Activated CD8-positive, alpha-beta T cell treated with anti-CD3 and anti-CD28 coated beads, Interleukin-2, amount 10 ng/mL, durations not matched to agents 7 days and 5 days (primary cell): ENCODE data around the gene ALG11. TPM values are rescaled to one million over a fixed set of nuclear protein-coding genes. Genes with fewer than 3 reads are reported as not detected.
A peak's percentile ranks its signal among the peaks of the same experiment; 100 is the strongest.
"Not testable (repeated sequence)": the region's sequence is repeated elsewhere in the genome, so short reads cannot be mapped to it uniquely, and the experiment has no call there.

Experiments
- ATAC-seq: fragments of 150-1000 bp; cut with Tn5 transposase; one replicate; pipeline ENCODE4 v1.10.0; 2021; ENCODE audit warnings: moderate library complexity
- CTCF ChIA-PET: fragments of 350-600 bp; sonication (Branson Sonifier 250); formaldehyde crosslinking; loops from one replicate; lab custom pipeline; 2021; ENCODE audit warnings: antibody characterized with exemption; lab: Charles Lee
- POLR2A ChIA-PET: fragments of 350-600 bp; sonication (Branson Sonifier 250); formaldehyde crosslinking; loops from one replicate; lab custom pipeline; 2021; ENCODE audit warnings: antibody characterized with exemption; lab: Charles Lee
- DNase-seq: peaks from one replicate; pipeline ENCODE4 v3.0.0-alpha.2; 2020
- H3K27ac Mint-ChIP-seq: one replicate; pipeline ENCODE4 v1.8.0; 2021; ENCODE audit warnings: mild to moderate bottlenecking, mixed read lengths
- H3K27me3 Mint-ChIP-seq: one replicate; pipeline ENCODE4 v1.8.0; 2021; ENCODE audit warnings: low read depth, mixed read lengths
- H3K36me3 Mint-ChIP-seq: one replicate; pipeline ENCODE4 v1.8.0; 2021; ENCODE audit warnings: low read depth, mixed read lengths
- H3K4me1 Mint-ChIP-seq: one replicate; pipeline ENCODE4 v1.8.0; 2021; ENCODE audit warnings: low read depth, mixed read lengths
- H3K4me3 Mint-ChIP-seq: one replicate; pipeline ENCODE4 v1.8.0; 2021; ENCODE audit warnings: mild to moderate bottlenecking, mixed read lengths
- H3K9me3 Mint-ChIP-seq: one replicate; pipeline ENCODE4 v1.8.0; 2022; ENCODE audit warnings: mixed read lengths; ENCODE audit not compliant: insufficient read depth
- total RNA-seq, 2 experiments: library from RNA; stranded (reverse); gene quantifications; one replicate each; pipeline ENCODE4 v1.2.3, GENCODE V29; 2021

Gene ALG11
- total RNA-seq, 2 experiments from 2014 or later = 22.9 to 28.3 TPM

DNA sequence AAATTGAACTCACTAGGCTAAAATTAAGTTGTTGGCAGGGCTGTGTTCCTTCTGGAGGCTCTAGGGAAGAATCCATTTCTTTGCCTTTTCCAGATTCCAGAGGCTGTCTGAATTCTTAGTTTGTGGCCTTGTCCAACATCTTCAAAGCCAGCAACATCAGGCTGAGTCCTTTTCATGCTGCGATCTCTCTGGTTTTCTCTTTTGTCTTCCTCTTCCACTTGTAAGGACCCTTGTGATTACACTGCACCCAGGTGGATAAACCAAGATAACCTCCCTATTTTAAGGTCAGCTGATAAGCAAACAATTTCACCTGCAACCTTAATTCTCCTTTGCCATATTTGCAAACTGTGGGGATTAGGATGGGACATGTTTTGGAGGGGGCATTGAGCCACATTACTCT lies 23.8 kb downstream of the ALG11 start:
- no peaks in the 10 kb centered on the region for H3K4me1 Mint-ChIP-seq
- POLR2A ChIA-PET = no interaction called here

DNA sequence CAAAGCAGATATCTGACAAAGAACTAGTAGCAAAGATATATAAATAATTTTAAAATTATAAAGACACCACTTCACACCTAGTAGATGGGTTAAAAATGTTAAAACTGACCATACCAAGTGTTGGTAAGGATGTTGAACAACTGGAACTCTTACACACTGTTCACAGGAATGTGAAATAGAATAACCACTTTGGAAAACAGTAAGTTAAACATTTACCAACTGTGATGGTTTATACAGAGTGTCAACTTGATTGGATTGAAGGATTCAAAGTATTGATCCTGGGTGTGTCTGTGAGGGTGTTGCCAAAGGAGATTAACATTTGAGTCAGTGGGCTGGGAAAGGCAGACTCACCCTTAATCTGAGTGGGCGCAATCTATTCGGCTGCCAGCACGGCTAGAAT lies 31.5 kb downstream of the ALG11 start:
- Mint-ChIP-seq H3K9me3 (peaks cover 10% of the 10 kb centered on the region), H3K27me3 (peaks cover 2% of the 10 kb centered on the region), H3K4me1 (no peaks in the 10 kb centered on the region), H3K27ac (no peak overlapping the region), H3K36me3 (peaks cover 2% of the 10 kb centered on the region), H3K4me3 (no peak overlapping the region)
- no peak for DNase-seq
- no peak for ATAC-seq
- POLR2A ChIA-PET = no interaction called here
- CTCF ChIA-PET = no interaction called here

More for the DNA sequence above, 23.8 kb downstream of the ALG11 start:
- H3K9me3 Mint-ChIP-seq = peaks cover 5% of the 10 kb centered on the region
- no peaks in the 10 kb centered on the region for H3K27me3 Mint-ChIP-seq
- CTCF ChIA-PET = no interaction called here
- no peak overlapping the region for H3K4me3 Mint-ChIP-seq
- DNase-seq (no peak), ATAC-seq (no peak)
- no peak overlapping the region for H3K27ac Mint-ChIP-seq
- peaks cover 2% of the 10 kb centered on the region for H3K36me3 Mint-ChIP-seq

DNA sequence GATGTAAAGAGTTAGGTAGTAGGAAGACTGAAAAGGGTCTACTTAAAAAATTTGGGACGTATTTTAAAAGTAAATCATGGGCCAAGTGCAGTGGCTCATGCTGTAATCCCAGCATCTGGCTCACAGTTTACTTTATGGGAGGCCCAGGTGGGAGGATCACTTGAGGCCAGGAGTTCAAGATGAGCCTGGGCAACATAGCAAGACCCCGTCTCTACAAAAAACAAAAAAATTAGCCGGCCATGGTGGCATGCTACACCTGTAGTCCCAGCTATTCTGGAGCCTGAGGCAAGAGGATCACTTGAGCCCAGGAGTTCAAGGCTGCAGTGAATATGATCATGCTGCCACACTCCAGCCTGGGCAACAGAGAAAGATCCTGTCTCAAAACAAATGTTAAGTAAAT lies 35.3 kb downstream of the ALG11 start:
- no peak overlapping the region for H3K4me3 Mint-ChIP-seq
- DNase-seq = no peak
- H3K4me1 Mint-ChIP-seq = no peaks in the 10 kb centered on the region
- H3K9me3 Mint-ChIP-seq = no peaks in the 10 kb centered on the region
- CTCF ChIA-PET = no interaction called here
- ATAC-seq = no peak
- H3K27ac Mint-ChIP-seq = no peak overlapping the region
- peaks cover 2% of the 10 kb centered on the region for H3K27me3 Mint-ChIP-seq
- no peaks in the 10 kb centered on the region for H3K36me3 Mint-ChIP-seq
- POLR2A ChIA-PET = no interaction called here

DNA sequence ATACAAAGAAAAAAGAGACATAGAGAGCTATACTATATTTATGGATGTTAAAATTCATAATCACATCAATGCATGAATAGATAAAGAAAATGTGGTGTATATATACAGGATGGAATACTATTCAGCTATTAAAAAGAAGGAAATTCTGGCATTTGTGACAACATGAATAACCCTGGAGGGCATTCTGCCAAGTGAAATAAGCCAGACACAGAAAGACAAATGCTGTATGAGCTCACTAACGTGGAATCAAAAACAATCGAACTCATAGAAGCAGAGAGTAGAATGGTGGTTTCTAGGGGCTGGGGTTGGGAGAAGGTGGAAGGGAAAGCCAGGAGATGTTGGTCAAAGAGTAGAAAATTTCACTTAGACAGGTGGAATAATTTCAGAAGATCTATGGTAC lies 36.3 kb downstream of the ALG11 start:
- POLR2A ChIA-PET = no interaction called here
- CTCF ChIA-PET = no interaction called here
- no peak overlapping the region for H3K4me3 Mint-ChIP-seq

DNA sequence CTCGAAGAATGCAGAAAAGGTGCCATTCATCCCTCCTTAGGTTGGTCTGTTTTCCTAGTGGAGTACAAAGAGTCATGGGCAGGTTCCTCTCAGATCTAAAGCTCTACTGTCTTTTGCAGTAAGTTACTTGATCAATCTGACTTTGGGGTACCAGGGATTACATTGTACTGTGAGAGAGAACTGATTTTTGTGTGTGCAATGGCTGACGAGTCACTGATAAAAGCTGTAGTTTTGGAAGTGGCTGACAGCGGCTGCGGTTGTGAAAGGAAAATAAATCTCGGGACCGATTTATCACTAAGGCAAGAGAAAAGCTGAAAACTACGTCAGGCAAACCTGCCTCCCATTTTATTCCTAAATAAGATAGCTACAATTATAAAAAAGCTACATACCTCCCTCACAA lies 39.2 kb downstream of the ALG11 start:
- H3K36me3 Mint-ChIP-seq = no peaks in the 10 kb centered on the region
- H3K27me3 Mint-ChIP-seq = peaks cover 2% of the 10 kb centered on the region
- H3K4me1 Mint-ChIP-seq = no peaks in the 10 kb centered on the region
- ChIA-PET CTCF (no interaction called here), POLR2A (interaction anchor here (0.6 kb wide), 1 partner anchor 21 kb away, joined by 3 read pairs; no protein-coding TSS in a partner anchor)
- no peak overlapping the region for H3K4me3 Mint-ChIP-seq
- no peaks in the 10 kb centered on the region for H3K9me3 Mint-ChIP-seq
- DNase-seq (no peak), ATAC-seq (no peak)
- no peak overlapping the region for H3K27ac Mint-ChIP-seq

More for the DNA sequence above, 36.3 kb downstream of the ALG11 start:
- Mint-ChIP-seq H3K27me3 (peaks cover 2% of the 10 kb centered on the region), H3K9me3 (no peaks in the 10 kb centered on the region), H3K36me3 (no peaks in the 10 kb centered on the region), H3K4me1 (no peaks in the 10 kb centered on the region), H3K27ac (no peak overlapping the region)
- ATAC-seq (no peak), DNase-seq (no peak)

DNA sequence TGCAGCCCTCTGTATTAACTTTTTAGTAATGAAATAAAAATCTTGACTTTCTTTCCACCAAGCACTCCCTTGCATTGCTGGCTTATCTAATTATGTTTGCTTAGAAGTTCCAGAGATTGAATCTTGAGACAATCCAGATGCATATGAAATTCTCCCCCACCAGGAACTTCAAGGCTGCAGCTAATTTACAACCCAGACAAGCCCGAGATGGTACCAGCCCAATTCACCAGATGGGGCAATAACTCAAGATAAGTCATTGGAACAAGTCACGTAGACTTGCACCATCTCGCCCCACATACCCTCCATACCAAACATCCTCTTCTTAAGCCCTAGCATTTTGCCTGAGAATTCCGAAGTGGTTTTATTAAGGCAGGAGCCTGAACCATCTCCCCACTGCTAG lies 41.3 kb downstream of the ALG11 start:
- ChIA-PET CTCF (no interaction called here), POLR2A (no interaction called here)
- Mint-ChIP-seq H3K9me3 (no peaks in the 10 kb centered on the region), H3K27ac (no peak overlapping the region), H3K4me3 (no peak overlapping the region), H3K36me3 (no peaks in the 10 kb centered on the region), H3K27me3 (peaks cover 2% of the 10 kb centered on the region), H3K4me1 (no peaks in the 10 kb centered on the region)
- DNase-seq (no peak), ATAC-seq (no peak)

DNA sequence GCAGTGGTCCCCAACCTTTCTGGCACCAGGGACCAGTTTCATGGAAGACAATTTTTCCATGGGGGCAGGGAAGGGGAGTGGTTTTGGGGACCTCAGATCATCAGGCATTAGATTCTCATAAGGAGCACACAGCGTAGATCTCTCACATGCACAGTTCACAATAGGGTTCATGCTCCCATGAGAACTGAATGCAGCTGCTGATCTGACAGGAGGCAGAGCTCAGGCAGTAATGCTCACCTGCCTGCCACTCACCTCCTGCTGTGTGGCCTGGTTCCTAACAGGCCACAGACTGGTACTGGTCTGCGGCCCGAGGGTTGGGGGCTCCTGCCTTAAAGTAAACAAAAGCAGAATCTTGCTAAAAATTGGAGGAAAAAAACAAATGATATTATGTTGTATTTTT lies 48.9 kb downstream of the ALG11 start:
- CTCF ChIA-PET, H3K36me3 Mint-ChIP-seq, H3K4me3 Mint-ChIP-seq, POLR2A ChIA-PET, H3K27me3 Mint-ChIP-seq, ATAC-seq, H3K4me1 Mint-ChIP-seq, H3K27ac Mint-ChIP-seq, DNase-seq: not testable (repeated sequence)
- peaks cover 14% of the 10 kb centered on the region for H3K9me3 Mint-ChIP-seq

DNA sequence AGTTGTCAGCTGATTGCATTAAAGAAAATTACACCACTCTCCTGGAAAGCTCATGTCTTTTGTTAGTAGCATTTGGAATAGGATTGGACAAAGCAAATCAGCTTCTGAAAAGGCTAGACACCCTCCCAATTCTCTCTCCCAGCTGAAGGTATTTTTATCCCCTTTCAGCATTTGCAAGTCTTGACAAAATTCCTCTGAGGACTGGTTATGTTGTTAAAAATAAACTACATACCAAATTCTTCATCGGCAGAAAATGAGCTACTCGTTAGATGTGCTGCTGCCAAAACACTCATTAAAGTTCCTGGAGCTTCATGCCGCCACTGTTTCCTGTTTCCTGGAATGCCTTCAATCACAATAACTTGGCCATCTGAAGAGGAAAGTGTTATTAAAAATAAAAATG lies 49.4 kb downstream of the ALG11 start:
- Mint-ChIP-seq H3K36me3 (no peaks in the 10 kb centered on the region), H3K27ac (no peak overlapping the region), H3K27me3 (no peaks in the 10 kb centered on the region), H3K4me3 (no peak overlapping the region), H3K9me3 (peaks cover 17% of the 10 kb centered on the region), H3K4me1 (no peaks in the 10 kb centered on the region)
- no peak for ATAC-seq
- ChIA-PET CTCF (interaction anchor here (0.7 kb wide), 1 partner anchor 38 kb away, joined by 3 read pairs; no protein-coding TSS in a partner anchor), POLR2A (no interaction called here)
- DNase-seq = no peak

DNA sequence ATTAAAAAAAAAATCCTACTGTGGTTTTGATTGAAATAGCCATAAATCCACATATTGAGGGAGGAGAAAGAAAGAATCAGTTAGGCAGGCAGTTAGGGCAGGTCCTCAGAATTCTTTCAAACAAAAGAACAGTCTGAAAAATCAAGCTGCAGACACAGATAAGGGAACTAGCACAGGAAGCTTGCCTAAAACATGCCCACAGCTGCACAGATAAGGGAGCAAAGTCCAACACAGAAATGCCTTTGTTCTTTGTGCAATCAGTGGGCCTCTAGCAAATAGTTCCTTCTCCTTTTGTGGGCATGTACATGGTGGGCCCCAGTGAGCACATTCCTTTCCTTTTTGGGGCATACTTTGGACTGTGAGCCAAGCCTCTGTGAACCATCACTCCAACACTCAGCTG lies 55.0 kb downstream of the ALG11 start:
- Mint-ChIP-seq H3K4me3 (no peak overlapping the region), H3K27me3 (peaks cover 5% of the 10 kb centered on the region), H3K4me1 (peaks cover 2% of the 10 kb centered on the region), H3K27ac (no peak overlapping the region), H3K9me3 (peaks cover 25% of the 10 kb centered on the region), H3K36me3 (no peaks in the 10 kb centered on the region)
- no peak for DNase-seq
- ChIA-PET CTCF (no interaction called here), POLR2A (no interaction called here)
- no peak for ATAC-seq

DNA sequence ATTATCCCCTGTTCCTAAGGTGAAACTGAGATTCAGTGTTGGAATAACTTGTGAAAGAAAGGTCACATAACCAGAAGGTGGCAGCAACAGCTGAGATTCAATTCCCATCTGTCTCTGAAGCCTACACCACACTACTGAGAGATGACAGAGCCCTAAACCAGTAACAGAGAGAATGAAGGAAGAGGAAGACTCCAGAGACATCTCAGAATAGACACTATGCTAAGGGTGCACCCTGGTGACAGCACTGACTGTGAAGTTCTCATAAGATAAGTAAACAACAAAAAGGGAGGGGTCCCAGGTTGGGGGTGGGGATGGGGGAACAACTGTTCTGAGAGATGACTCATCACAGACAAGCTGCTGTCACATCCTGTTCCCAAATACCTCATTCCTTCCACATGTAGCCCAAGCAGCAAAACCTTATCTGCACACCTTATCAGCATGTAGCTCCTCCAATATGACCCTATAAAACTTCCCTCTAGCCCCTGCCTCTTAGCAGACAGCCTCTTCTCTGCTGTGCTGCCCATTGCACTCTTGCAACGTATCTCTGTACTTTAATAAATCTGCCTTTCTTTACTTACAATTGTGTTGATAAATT lies 58.8 kb downstream of the ALG11 start:
- H3K27ac Mint-ChIP-seq = no peak overlapping the region
- H3K4me3 Mint-ChIP-seq = no peak overlapping the region
- DNase-seq (peak; percentile 25), ATAC-seq (peak; percentile 53)
- peaks cover 2% of the 10 kb centered on the region for H3K4me1 Mint-ChIP-seq
- H3K36me3 Mint-ChIP-seq = no peaks in the 10 kb centered on the region
- peaks cover 14% of the 10 kb centered on the region for H3K9me3 Mint-ChIP-seq
- ChIA-PET POLR2A (no interaction called here), CTCF (interaction anchor here (1.2 kb wide), 1 partner anchor 57 kb away, joined by 4 read pairs; no protein-coding TSS in a partner anchor)
- peaks cover 18% of the 10 kb centered on the region for H3K27me3 Mint-ChIP-seq

Other genes starting within 250 kb of the ALG11 start
- 10 to 100 TPM in 1 of 2 experiments, 1 to 10 TPM in 1; 8.9 to 10.0 TPM for gene DHRS12, start 208.2 kb upstream of the ALG11 start, total RNA-seq
- gene TMEM272, start 167.2 kb upstream of the ALG11 start, total RNA-seq = under 1 TPM; 0.23 to 0.29 TPM
- not detected for gene CCDC70, start 150.4 kb upstream of the ALG11 start, total RNA-seq
- under 1 TPM; 0.29 to 0.37 TPM for gene ATP7B, start 948 bp upstream of the ALG11 start, total RNA-seq
- 10 to 100 TPM in 1 of 2 experiments, 1 to 10 TPM in 1; 8.5 to 10.5 TPM for gene UTP14C, start 12.3 kb downstream of the ALG11 start, total RNA-seq
- gene NEK5, start 116.7 kb downstream of the ALG11 start, total RNA-seq = not detected
- 1 to 10 TPM in 1 of 2 experiments, under 1 TPM in 1; 0.39 to 2.5 TPM for gene NEK3, start 147.2 kb downstream of the ALG11 start, total RNA-seq